Measurements from ENCODE around the gene EVX2.

EVX2 gene

DNA sequence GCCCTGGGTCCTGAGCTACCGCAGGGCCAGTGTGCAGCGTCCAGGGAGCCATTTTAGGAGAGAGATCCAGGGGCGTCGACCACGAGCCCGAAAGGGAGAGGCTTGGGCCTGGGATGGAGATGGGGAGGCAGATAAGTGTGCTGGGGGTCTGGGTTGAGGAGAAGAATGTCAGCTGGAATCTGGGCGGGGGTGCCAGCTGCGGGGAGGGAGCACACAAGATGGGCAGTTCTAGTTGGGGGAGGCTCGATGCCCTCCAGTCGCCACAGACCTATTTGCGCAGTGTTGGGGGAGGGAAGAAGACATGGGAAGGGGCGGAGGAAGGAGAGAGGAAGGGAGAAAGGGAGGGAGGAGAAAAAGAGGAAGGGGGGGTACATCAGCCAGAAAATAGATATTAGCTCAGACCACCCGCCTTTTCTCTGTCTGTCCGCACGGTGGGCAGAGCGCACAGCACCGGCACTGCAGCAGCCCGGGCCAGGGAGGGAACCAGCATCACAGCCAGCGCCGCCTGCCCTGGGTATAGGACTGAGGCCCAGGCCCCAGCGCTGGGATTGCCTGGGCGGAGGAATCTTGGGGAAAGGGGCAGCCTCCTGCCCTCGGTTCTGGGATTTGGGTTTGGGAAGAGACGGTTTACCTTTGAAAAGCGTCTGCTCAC is 21.4 kb upstream of the EVX2 start:
- no peak overlapping the region for H3K4me3 ChIP-seq (replicated peaks; ENCODE audit: low read depth, low read length)

DNA sequence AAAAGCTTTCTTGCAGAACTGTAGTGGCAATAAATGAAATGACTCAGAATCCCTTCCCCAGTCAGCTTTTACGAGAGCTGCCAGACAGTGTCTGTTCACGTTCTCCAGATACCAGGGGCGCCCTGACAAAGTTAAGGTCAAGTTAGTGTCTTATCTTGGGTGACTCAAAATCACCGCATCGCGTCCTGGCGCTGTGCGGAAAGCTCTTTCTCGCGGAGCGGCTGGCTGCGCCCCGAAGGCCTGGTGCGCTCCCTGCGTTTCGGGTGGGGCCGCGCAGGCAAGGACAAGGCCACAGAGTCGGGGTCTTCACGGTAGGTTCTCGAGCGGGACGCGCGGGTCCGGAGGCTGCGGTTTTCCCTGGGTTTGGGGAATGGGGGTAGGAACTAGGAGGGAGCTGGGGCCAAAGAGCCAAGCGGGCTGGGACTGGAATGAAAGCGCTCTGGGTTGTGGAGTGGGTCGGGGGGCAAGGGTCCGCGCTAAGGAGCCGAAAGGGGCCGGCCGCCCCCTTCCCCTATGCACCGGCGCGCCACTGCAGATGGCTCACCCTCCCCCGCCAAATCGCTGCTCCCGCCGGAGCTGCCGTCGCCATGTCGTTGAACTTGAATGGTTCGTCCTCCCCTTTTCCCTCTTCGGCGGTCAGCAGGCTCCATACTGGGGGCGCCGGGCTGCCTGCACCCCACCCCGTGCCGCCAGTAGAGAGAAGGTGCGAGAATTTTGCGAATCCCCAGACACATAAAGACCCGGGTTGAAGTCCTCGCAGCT is 20.7 kb upstream of the EVX2 start:
- Histone ChIP-seq H3K4me3 (replicated peaks; ENCODE audit: low read depth, low read length) (no peak overlapping the region), H3K36me3 (ENCODE audit: control insufficient read depth, insufficient read depth, low read length) (no peaks in the 10 kb centered on the region), H3K27me3 (replicated peaks; ENCODE audit: control insufficient read depth, insufficient read depth, low read length) (no peaks in the 10 kb centered on the region; the same call in 1 of the 2 replicates)
- TF ChIP-seq, protein P1, sequence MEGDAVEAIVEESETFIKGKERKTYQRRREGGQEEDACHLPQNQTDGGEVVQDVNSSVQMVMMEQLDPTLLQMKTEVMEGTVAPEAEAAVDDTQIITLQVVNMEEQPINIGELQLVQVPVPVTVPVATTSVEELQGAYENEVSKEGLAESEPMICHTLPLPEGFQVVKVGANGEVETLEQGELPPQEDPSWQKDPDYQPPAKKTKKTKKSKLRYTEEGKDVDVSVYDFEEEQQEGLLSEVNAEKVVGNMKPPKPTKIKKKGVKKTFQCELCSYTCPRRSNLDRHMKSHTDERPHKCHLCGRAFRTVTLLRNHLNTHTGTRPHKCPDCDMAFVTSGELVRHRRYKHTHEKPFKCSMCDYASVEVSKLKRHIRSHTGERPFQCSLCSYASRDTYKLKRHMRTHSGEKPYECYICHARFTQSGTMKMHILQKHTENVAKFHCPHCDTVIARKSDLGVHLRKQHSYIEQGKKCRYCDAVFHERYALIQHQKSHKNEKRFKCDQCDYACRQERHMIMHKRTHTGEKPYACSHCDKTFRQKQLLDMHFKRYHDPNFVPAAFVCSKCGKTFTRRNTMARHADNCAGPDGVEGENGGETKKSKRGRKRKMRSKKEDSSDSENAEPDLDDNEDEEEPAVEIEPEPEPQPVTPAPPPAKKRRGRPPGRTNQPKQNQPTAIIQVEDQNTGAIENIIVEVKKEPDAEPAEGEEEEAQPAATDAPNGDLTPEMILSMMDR (IDR thresholded peaks at IDR 0.05; ENCODE audit: insufficient read depth, low read length, poor library complexity, severe bottlenecking) = no peak
- no peak for DNase-seq (ENCODE audit: extremely low read depth, insufficient read length)

More for the DNA sequence above, 21.4 kb upstream of the EVX2 start:
- H3K36me3 ChIP-seq (ENCODE audit: control insufficient read depth, insufficient read depth, low read length) = no peaks in the 10 kb centered on the region
- H3K27me3 ChIP-seq (replicated peaks; ENCODE audit: control insufficient read depth, insufficient read depth, low read length) = no peaks in the 10 kb centered on the region; the same call in 1 of the 2 replicates
- TF ChIP-seq, protein P1 (IDR thresholded peaks at IDR 0.05; ENCODE audit: insufficient read depth, low read length, poor library complexity, severe bottlenecking) = no peak
- no peak for DNase-seq (ENCODE audit: extremely low read depth, insufficient read length)

DNA sequence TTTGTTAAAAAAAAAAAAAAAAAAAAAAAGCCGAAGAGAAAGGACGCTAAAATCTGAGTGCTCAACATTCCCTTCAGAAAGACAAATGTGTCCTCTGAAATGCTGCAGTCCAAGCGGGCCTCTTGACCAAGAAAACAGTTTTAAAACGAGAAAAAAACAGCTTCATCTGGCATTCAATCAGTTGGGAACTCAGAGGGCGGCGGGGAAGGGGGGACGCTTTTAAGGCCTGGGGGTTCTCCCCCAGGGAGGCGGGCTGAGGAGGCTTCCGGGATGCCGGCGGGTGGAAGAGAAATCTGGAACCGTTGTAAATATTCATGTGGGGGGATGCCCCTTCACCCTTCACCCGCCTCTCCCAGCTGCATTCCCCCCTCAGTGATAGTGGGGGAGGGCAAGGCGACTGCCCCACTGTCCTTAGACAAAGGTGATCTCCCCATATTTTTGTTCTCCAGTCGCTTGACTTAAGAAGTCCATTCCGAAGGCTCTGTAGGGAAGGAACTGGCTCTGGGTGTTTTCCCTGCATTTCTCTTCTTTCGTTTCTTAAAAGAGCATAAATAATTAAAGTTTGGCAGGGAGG is 20.1 kb upstream of the EVX2 start:
- no peak overlapping the region for H3K4me3 ChIP-seq (replicated peaks; ENCODE audit: low read depth, low read length)
- no peaks in the 10 kb centered on the region; the same call in 1 of the 2 replicates for H3K27me3 ChIP-seq (replicated peaks; ENCODE audit: control insufficient read depth, insufficient read depth, low read length)
- TF ChIP-seq, protein P1 (IDR thresholded peaks at IDR 0.05; ENCODE audit: insufficient read depth, low read length, poor library complexity, severe bottlenecking) = no peak
- no peaks in the 10 kb centered on the region for H3K36me3 ChIP-seq (ENCODE audit: control insufficient read depth, insufficient read depth, low read length)
- no peak for DNase-seq (ENCODE audit: extremely low read depth, insufficient read length)

DNA sequence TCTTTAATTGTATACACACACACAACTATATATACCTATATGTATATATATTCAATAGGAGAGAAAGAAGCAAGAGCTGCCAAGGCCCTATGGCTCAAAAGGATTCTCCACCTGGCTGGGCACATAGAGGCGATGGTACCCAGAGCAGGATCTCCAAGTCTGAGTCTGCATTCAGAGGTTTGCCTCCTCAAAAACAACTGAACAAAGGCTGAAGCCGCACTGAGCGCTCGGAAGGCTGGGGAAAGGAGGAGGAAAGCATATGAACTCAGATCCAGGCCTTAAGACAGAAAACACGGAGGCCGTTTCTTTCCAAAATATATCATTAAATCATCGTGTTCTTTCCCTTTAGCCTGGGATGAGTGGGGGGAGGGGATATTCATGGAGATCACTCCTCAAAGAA is 19.4 kb upstream of the EVX2 start:
- TF ChIP-seq, protein P1 (IDR thresholded peaks at IDR 0.05; ENCODE audit: insufficient read depth, low read length, poor library complexity, severe bottlenecking) = no peak
- no peak overlapping the region for H3K4me3 ChIP-seq (replicated peaks; ENCODE audit: low read depth, low read length)
- no peaks in the 10 kb centered on the region for H3K36me3 ChIP-seq (ENCODE audit: control insufficient read depth, insufficient read depth, low read length)
- no peak for DNase-seq (ENCODE audit: extremely low read depth, insufficient read length)
- H3K27me3 ChIP-seq (replicated peaks; ENCODE audit: control insufficient read depth, insufficient read depth, low read length) = no peaks in the 10 kb centered on the region; the same call in 1 of the 2 replicates

DNA sequence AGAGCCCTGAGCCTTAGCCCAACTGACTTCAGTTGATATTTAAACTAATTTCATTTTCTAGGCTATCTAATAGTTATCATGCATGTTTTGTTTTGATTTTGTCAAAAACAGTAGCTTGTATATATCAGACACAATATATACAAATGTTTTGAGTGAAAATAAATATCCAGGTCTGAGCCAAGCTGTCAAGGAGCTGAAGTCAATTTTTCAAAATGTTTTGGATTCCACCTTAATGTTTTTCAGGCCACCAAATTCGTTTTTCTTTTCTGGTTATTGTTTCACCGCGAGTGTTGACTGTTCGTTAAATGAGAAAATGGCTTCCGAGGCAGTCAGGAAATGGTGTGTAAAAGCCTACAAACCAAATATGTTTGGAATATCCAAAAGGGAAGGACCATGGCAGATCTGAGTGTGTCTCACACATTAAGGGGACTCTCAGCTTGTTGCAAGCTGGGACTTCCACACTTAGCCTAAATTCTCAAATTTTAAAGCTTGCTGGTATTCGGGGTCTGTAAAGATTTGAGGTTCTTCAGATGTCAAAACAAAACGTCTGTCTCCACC is 18.6 kb upstream of the EVX2 start:
- Histone ChIP-seq H3K4me3 (replicated peaks; ENCODE audit: low read depth, low read length) (no peak overlapping the region), H3K27me3 (replicated peaks; ENCODE audit: control insufficient read depth, insufficient read depth, low read length) (no peaks in the 10 kb centered on the region; the same call in 1 of the 2 replicates), H3K36me3 (ENCODE audit: control insufficient read depth, insufficient read depth, low read length) (no peaks in the 10 kb centered on the region)
- no peak for DNase-seq (ENCODE audit: extremely low read depth, insufficient read length)
- TF ChIP-seq, protein P1 (IDR thresholded peaks at IDR 0.05; ENCODE audit: insufficient read depth, low read length, poor library complexity, severe bottlenecking) = no peak
